Putamen (tissue), 1 donor: ENCODE results near the gene MYH13.

Experiments used
- DNase-seq: peaks from one replicate; pipeline ENCODE4 v3.0.0-alpha.2; 2016; ENCODE audit warnings: low spot score

The MYH13 gene

GRCh38 chr17:10344816-10345215, 28.0 kb downstream of the MYH13 start:
- DNase-seq = no peak

- DNase-seq = no peak
Measured at GRCh38 chr17:10339051-10339450, 33.8 kb downstream of the MYH13 start.

- DNase-seq = no peak
Measured at GRCh38 chr17:10337976-10338375, 34.8 kb downstream of the MYH13 start.

GRCh38 chr17:10337136-10337535, 35.7 kb downstream of the MYH13 start:
- no peak for DNase-seq

GRCh38 chr17:10336393-10336792, 36.4 kb downstream of the MYH13 start:
- DNase-seq = no peak

- DNase-seq = no peak
Measured at GRCh38 chr17:10332515-10332914, 40.3 kb downstream of the MYH13 start.

GRCh38 chr17:10328971-10329923, 43.6 kb downstream of the MYH13 start:
- DNase-seq = no peak

- no peak for DNase-seq
Measured at GRCh38 chr17:10328206-10328605, 44.6 kb downstream of the MYH13 start.

GRCh38 chr17:10327640-10328039, 45.2 kb downstream of the MYH13 start:
- DNase-seq = peak; percentile 18

- no peak for DNase-seq
Measured at GRCh38 chr17:10325031-10325695, 47.6 kb downstream of the MYH13 start.

GRCh38 chr17:10323812-10324610, 48.8 kb downstream of the MYH13 start:
- no peak for DNase-seq

- no peak for DNase-seq
Measured at GRCh38 chr17:10318535-10318934, 54.3 kb downstream of the MYH13 start.

GRCh38 chr17:10317543-10317834, 55.3 kb downstream of the MYH13 start:
- DNase-seq = no peak

- DNase-seq = no peak
Measured at GRCh38 chr17:10316801-10317542, 55.8 kb downstream of the MYH13 start.

- no peak for DNase-seq
Measured at GRCh38 chr17:10314329-10314728, 58.5 kb downstream of the MYH13 start.

GRCh38 chr17:10313037-10313672, 59.7 kb downstream of the MYH13 start:
- no peak for DNase-seq

GRCh38 chr17:10311131-10311530, 61.7 kb downstream of the MYH13 start:
- no peak for DNase-seq

GRCh38 chr17:10309003-10309974, 63.5 kb downstream of the MYH13 start:
- DNase-seq = no peak

- DNase-seq = no peak
Measured at GRCh38 chr17:10306585-10306984, 66.2 kb downstream of the MYH13 start.

- DNase-seq = no peak
Measured at GRCh38 chr17:10305398-10305797, 67.4 kb downstream of the MYH13 start.
